ENCODE data around the gene LARP1. TPM values are rescaled to one million over a fixed set of nuclear protein-coding genes. Genes with fewer than 3 reads are reported as not detected.

LARP1 gene
- total RNA-seq (2022; extraction: Qiagen RNA extraction) = 116 to 184 TPM (median 167 TPM) in 5 replicates

DNA sequence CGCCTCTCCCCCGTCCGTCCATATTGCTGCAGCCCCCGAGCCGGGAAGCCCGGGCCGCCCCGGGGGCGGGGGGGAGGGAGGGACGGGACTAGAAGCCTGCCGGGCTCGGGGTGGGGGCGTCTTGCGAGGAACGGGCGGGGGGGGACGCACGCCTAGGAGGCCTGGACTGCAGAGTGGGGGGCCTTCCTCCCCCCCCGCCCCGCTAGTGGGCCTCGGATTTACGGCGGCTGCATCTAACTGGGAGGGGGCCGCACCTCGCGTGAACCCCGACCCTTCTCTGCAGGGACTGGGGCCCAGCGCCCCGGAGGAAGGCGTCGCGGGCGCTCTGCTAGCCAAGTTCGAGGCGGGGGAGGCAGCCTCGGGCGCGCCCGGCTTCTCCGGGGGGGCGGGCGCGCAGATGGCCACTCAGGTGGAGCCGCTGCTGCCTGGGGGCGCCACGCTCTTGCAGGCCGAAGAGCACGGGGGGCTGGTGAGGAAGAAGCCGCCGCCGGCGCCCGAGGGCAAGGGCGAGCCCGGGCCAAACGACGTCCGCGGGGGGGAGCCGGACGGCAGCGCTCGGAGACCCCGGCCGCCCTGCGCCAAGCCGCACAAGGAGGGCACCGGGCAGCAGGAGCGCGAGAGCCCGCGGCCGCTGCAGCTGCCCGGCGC is at the start of gene LARP1:
LARP1 (plus strand) TSS at position 17 of the 648 bp plus-strand sequence; CDS start at position 398, 381 bp downstream.

DNA sequence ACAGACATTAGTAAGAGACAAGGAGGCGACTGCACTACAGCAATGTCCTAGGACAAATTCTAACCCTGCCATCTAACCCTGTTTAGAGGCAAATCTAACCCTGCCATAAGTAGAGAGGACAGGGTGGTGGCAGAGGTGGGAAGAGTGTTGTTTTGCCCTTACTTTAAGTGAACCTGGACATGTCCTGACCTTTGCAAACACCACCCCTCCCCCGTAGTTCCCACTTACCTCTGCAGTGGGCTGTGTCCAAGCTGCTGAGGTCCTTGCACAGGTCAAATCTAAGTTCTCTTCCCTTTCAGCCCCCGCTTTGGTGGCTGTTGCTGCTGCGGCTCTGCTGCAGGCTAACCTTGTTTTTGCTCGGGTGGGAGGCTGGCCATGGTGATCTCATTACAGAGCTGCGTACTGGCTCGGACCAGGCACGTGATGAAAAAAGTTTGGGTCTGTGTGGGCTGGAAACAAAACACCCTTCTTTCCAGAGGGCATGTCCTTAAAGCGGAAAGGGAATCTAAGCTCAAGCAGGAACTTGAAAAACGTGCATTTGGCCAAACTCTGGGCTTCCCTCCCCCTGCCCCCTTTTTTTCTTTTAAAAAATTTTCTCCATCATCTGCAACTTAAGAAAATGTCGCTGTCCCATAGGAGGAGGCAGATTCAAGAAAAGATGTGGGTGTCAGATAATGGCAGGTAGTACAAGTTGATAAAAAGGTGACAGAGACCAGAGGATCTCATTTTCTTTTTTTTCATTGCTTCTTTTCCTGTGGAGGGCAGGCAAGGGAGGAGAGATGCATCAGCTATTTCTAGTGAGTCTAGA is 95.3 kb downstream of the LARP1 start, which contains the start of gene FAXDC2:
FAXDC2 (minus strand) TSS at position 349 of the 808 bp plus-strand sequence. CDS start 12,425 bp downstream, outside the sequence.

DNA sequence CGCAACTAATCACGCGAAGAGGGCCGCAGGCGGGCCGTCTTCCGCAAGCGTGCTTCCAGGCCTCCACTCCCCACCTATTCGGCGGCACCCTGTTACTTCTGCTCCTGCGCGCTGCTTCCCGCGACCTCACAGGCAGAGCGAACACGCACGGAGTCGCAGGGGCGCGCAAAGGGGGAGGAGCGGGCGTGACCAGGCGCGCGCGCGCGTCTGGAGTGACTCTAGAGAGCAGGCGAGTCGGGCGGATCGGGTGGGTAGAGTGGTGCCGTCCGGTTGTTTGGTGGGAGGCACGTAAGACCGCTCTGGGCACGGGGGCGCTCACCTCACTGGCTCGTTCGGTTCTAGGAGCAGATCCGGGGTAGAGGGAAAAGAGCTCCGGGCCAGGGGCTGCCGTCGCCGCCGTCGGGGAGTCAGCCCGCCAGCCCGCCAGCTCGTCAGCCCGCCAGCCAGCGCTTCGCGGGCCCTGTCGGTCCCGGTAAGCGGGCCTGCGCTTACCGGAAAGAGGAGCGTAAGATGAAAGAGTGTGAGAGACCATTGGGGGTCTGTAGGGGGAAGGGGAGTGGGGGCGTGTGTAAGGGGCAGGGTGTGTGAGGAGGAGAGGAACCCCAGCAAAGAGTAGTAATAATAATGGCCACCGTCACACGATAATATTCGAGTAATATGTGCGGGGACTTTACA is 103.3 kb downstream of the LARP1 start, which contains the start of gene CNOT8:
CNOT8 (plus strand) TSS at position 331 of the 675 bp plus-strand sequence. CDS start 4,652 bp downstream, outside the sequence.

Other genes starting within 250 kb of the LARP1 start
- 0.17 to 0.73 TPM (median 0.30 TPM) in 5 replicates for gene FAXDC2, start 95.2 kb downstream of the LARP1 start, total RNA-seq (2022; extraction: Qiagen RNA extraction)
- gene CNOT8, start 103.2 kb downstream of the LARP1 start, total RNA-seq (2022; extraction: Qiagen RNA extraction) = 31.9 to 35.2 TPM (median 32.8 TPM) in 5 replicates
- 19.0 to 26.6 TPM (median 22.5 TPM) in 5 replicates for gene GEMIN5, start 182.8 kb downstream of the LARP1 start, total RNA-seq (2022; extraction: Qiagen RNA extraction)
- 53.7 to 62.1 TPM (median 57.6 TPM) in 5 replicates for gene MRPL22, start 185.7 kb downstream of the LARP1 start, total RNA-seq (2022; extraction: Qiagen RNA extraction)

Data from A549 treated with dexamethasone at 1 μM for 4 hours (cell line).